ENCODE results near the gene LRCOL1. TPM values are rescaled to one million over a fixed set of nuclear protein-coding genes. Genes with fewer than 3 reads are reported as not detected.

Gene LRCOL1
- total and polyA plus RNA-seq, 2 experiments from 2014 or later, result 1.7 TPM; not detected in 1

- Histone ChIP-seq H3K9me2 (ENCODE audit: insufficient read depth) (no peaks in the 10 kb centered on the region), H3K36me3 (ENCODE audit: insufficient read depth) (peaks cover 34% of the 10 kb centered on the region), H3K4me2 (no peak overlapping the region), H3F3A (replicated peaks; ENCODE audit: low read depth) (0 out of 2 replicates have a peak, but pooled peaks cover 6% of the 10 kb centered on the region), H4K20me1 (replicated peaks; ENCODE audit: insufficient read depth) (peaks cover 10% of the 10 kb centered on the region; the same call in 1 of the 2 replicates), H3K79me2 (replicated peaks; ENCODE audit: insufficient read depth) (no peaks in the 10 kb centered on the region), H2AFZ (no peak overlapping the region), H3K4me1 (ENCODE audit: insufficient read depth) (no peaks in the 10 kb centered on the region), H3K27me3 (ENCODE audit: insufficient read depth) (no peaks in the 10 kb centered on the region), H3K4me3 (no peak overlapping the region), H3K27ac (ENCODE audit: low read depth) (no peak overlapping the region)
- TF ChIP-seq CREB1 (CRISPR knock-in tag; IDR thresholded peaks at IDR 0.05; ENCODE audit: low read depth), result no peak
- no peak for TF ChIP-seq CTCF (conservative IDR thresholded peaks at IDR 0.05; ENCODE audit: low read depth in 2 of 2)
- TF ChIP-seq EZH2 (IDR thresholded peaks at IDR 0.05; ENCODE audit: low read depth, unreplicated experiment), result no peak
- TF ChIP-seq REST (IDR thresholded peaks at IDR 0.05; ENCODE audit: unreplicated experiment), result no peak
- no peak for TF ChIP-seq ZNF114 (CRISPR knock-in tag; IDR thresholded peaks at IDR 0.05)
- TF ChIP-seq, protein P1, sequence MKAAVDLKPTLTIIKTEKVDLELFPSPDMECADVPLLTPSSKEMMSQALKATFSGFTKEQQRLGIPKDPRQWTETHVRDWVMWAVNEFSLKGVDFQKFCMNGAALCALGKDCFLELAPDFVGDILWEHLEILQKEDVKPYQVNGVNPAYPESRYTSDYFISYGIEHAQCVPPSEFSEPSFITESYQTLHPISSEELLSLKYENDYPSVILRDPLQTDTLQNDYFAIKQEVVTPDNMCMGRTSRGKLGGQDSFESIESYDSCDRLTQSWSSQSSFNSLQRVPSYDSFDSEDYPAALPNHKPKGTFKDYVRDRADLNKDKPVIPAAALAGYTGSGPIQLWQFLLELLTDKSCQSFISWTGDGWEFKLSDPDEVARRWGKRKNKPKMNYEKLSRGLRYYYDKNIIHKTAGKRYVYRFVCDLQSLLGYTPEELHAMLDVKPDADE (IDR thresholded peaks at IDR 0.05), result no peak
- TF ChIP-seq JUNB (IDR thresholded peaks at IDR 0.05; ENCODE audit: unreplicated experiment), result no peak
- no peak for TF ChIP-seq STAT1 (IDR thresholded peaks at IDR 0.05; ENCODE audit: unreplicated experiment)
- no peak for TF ChIP-seq EZH2phosphoT487 (IDR thresholded peaks at IDR 0.05; ENCODE audit: unreplicated experiment)
- no peak for TF ChIP-seq POLR2AphosphoS5 (IDR thresholded peaks at IDR 0.05; ENCODE audit: low read depth)
- no peak for TF ChIP-seq ZNF331 (CRISPR knock-in tag; IDR thresholded peaks at IDR 0.05; ENCODE audit: low read depth)
- no peak for TF ChIP-seq NANOG (IDR thresholded peaks at IDR 0.05; ENCODE audit: borderline replicate concordance)
- no peak for TF ChIP-seq ZNF462 (CRISPR knock-in tag; IDR thresholded peaks at IDR 0.05)
- Mint-ChIP-seq H3K4me1 (no peaks in the 10 kb centered on the region), H3K27me3 (ENCODE audit: insufficient read depth, low read depth, poor library complexity) (peaks cover 8% of the 10 kb centered on the region), H3K36me3 (ENCODE audit: low read depth) (peaks cover 80% of the 10 kb centered on the region), H3K4me3 (no peak overlapping the region), H3K27ac (no peak overlapping the region), H3K9me3 (no peaks in the 10 kb centered on the region; the same call in 2 of the 3 replicates)
- DNase-seq (ENCODE audit: low spot score) (no peak), ATAC-seq (no peak)
Measured at GRCh38 chr12:132629330-132629729, 18.9 kb upstream of the LRCOL1 start.
